ENCODE measurements around the gene NLGN3. TPM values are rescaled to one million over a fixed set of nuclear protein-coding genes. Genes with fewer than 3 reads are reported as not detected.

Gene NLGN3
- total RNA-seq, 4 donors from 2014 or later = 10.4 to 19.2 (median 10.8) TPM

GRCh38 chrX:71098302-71098701 is 46.3 kb upstream of the NLGN3 start:
- TF ChIP-seq CTCF (IDR thresholded peaks at IDR 0.05) = peak; percentile 23 to 60 (median 41)
- no peak for TF ChIP-seq POLR2A (IDR thresholded peaks at IDR 0.05)
- TF ChIP-seq EP300 (IDR thresholded peaks at IDR 0.05) = no peak
- WGBS, 2 donors = 3 to 30% methylated on average over 2 of the region's 2 CpGs
- H3K4me3 ChIP-seq = no peak overlapping the region
- peak overlapping the region in 1 of 4 donors; percentile 89 for H3K27ac ChIP-seq
- H3K9me3 ChIP-seq = no peaks in the 10 kb centered on the region
- H3K4me1 ChIP-seq = peaks cover 0 to 34% (median 3%) of the 10 kb centered on the region in 4 donors
- peaks cover 0 to 7% of the 10 kb centered on the region in 2 donors for H3K27me3 ChIP-seq
- DNase-seq (ENCODE audit: low spot score in 2 of 2) = peak; percentile 42 to 61
- H3K36me3 ChIP-seq = no peaks in the 10 kb centered on the region

- WGBS, 2 donors = 41 to 57% methylated on average over 5 of the region's 5 CpGs
- H3K36me3 ChIP-seq = no peaks in the 10 kb centered on the region
- peak overlapping the region in 1 of 4 donors; percentile 89 for H3K27ac ChIP-seq
- H3K4me1 ChIP-seq = peaks cover 0 to 42% (median 6%) of the 10 kb centered on the region in 4 donors
- peaks cover 0 to 7% of the 10 kb centered on the region in 2 donors for H3K27me3 ChIP-seq
- H3K9me3 ChIP-seq = no peaks in the 10 kb centered on the region
- no peak for DNase-seq (ENCODE audit: low spot score in 2 of 2)
- TF ChIP-seq POLR2A (IDR thresholded peaks at IDR 0.05) (no peak), CTCF (IDR thresholded peaks at IDR 0.05) (no peak), EP300 (IDR thresholded peaks at IDR 0.05) (no peak)
- H3K4me3 ChIP-seq = no peak overlapping the region
These were observed 45.6 kb upstream of the NLGN3 start for GRCh38 chrX:71098951-71099506.

GRCh38 chrX:71099736-71100135 is 44.9 kb upstream of the NLGN3 start:
- H3K27ac ChIP-seq = no peak overlapping the region
- no peak overlapping the region for H3K4me3 ChIP-seq
- 61 to 68% methylated on average over 2 to 4 of the region's 4 CpGs for WGBS, 2 donors
- peaks cover 0 to 47% (median 6%) of the 10 kb centered on the region in 4 donors for H3K4me1 ChIP-seq
- H3K36me3 ChIP-seq = no peaks in the 10 kb centered on the region
- no peak for DNase-seq (ENCODE audit: low spot score in 2 of 2)
- TF ChIP-seq POLR2A (IDR thresholded peaks at IDR 0.05) = no peak
- TF ChIP-seq EP300 (IDR thresholded peaks at IDR 0.05) = no peak
- no peak for TF ChIP-seq CTCF (IDR thresholded peaks at IDR 0.05)
- H3K9me3 ChIP-seq = no peaks in the 10 kb centered on the region
- peaks cover 0 to 7% of the 10 kb centered on the region in 2 donors for H3K27me3 ChIP-seq

- TF ChIP-seq POLR2A (IDR thresholded peaks at IDR 0.05) = no peak
- no peak for TF ChIP-seq CTCF (IDR thresholded peaks at IDR 0.05)
- no peak for TF ChIP-seq EP300 (IDR thresholded peaks at IDR 0.05)
- no peak for DNase-seq (ENCODE audit: low spot score in 2 of 2)
- H3K36me3 ChIP-seq = no peaks in the 10 kb centered on the region
- no peak overlapping the region for H3K27ac ChIP-seq
- 72 to 76% methylated on average over 15 to 31 of the region's 31 CpGs for WGBS, 2 donors
- H3K27me3 ChIP-seq = no peaks in the 10 kb centered on the region
- no peak overlapping the region for H3K4me3 ChIP-seq
- H3K4me1 ChIP-seq = peaks cover 0 to 43% (median 6%) of the 10 kb centered on the region in 4 donors
- no peaks in the 10 kb centered on the region for H3K9me3 ChIP-seq
These were observed 43.8 kb upstream of the NLGN3 start for GRCh38 chrX:71100581-71101505.

- no peak for DNase-seq (ENCODE audit: low spot score in 2 of 2)
- Histone ChIP-seq H3K9me3 (no peaks in the 10 kb centered on the region), H3K27me3 (no peaks in the 10 kb centered on the region), H3K4me1 (peaks cover 0 to 38% (median 4%) of the 10 kb centered on the region in 4 donors), H3K36me3 (no peaks in the 10 kb centered on the region), H3K4me3 (no peak overlapping the region), H3K27ac (no peak overlapping the region)
- WGBS, 2 donors = 51 to 68% methylated on average over 3 of the region's 3 CpGs
- TF ChIP-seq CTCF (IDR thresholded peaks at IDR 0.05) = no peak
- no peak for TF ChIP-seq EP300 (IDR thresholded peaks at IDR 0.05)
- TF ChIP-seq POLR2A (IDR thresholded peaks at IDR 0.05) = no peak
These were observed 42.3 kb upstream of the NLGN3 start for GRCh38 chrX:71102292-71102691.

Measured in tibial nerve (tissue), 4 donors.